Stimulated activated naive CD8-positive, alpha-beta T cell treated with anti-CD3 and anti-CD28 coated beads, Interleukin-15, amount 100 ng/mL, for 72 hours (primary cell): ENCODE measurements around the gene GID4.

Source experiments
- ATAC-seq: fragments of 150-1000 bp; cut with Tn5 transposase; 2 replicates; pipeline ENCODE4 v1.10.0; 2021; ENCODE audit warnings: mild to moderate bottlenecking, moderate library complexity
- DNase-seq, 2 donors: peaks; one replicate each; pipeline ENCODE4 v3.0.0; 2021 to 2022
- H3K27ac Mint-ChIP-seq, 2 donors: one replicate each; pipeline ENCODE4 v1.8.0; 2022; ENCODE audit warnings: mild to moderate bottlenecking in 2 of 2, mixed read lengths in 2 of 2, moderate library complexity in 2 of 2
- H3K27me3 Mint-ChIP-seq: one replicate; pipeline ENCODE4 v1.8.0; 2022; ENCODE audit warnings: mixed read lengths
- H3K4me1 Mint-ChIP-seq: one replicate; pipeline ENCODE4 v1.8.0; 2022; ENCODE audit warnings: mild to moderate bottlenecking, mixed read lengths
- H3K4me3 Mint-ChIP-seq, 2 donors: one replicate each; pipeline ENCODE4 v1.8.0; 2022; ENCODE audit warnings: mild to moderate bottlenecking in 2 of 2, mixed read lengths in 2 of 2, moderate library complexity in 1 of 2
- H3K9me3 Mint-ChIP-seq, 2 donors: one replicate each; pipeline ENCODE4 v1.8.0; 2022; ENCODE audit warnings: mixed read lengths in 2 of 2

Gene GID4

GRCh38 chr17:18055597-18055996 is 16.4 kb downstream of the GID4 start:
- no peaks in the 10 kb centered on the region for H3K27me3 Mint-ChIP-seq
- no peak for ATAC-seq
- H3K4me3 Mint-ChIP-seq, result no peak overlapping the region
- no peaks in the 10 kb centered on the region for H3K9me3 Mint-ChIP-seq
- no peak overlapping the region for H3K27ac Mint-ChIP-seq
- no peak for DNase-seq
- no peaks in the 10 kb centered on the region for H3K4me1 Mint-ChIP-seq

DNA sequence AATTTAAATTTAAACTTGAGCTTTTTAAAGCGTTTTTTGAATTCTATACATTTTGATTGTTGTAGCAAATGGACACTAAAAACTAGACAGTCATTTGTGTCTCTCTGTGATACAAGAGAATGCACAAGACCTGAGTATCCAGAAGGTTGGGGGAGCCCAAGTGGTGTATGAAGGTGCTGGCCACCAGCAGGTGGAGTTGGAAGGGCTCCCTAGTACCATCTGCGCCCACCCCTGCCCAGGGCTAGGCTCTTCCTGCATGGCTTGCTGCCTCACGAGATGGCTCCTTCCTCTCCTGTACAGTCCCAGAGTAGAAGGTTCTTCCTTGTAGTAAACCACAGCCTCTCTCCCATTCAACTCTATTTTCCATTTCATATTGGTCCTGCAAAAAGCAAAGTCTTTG is 17.0 kb downstream of the GID4 start:
- Mint-ChIP-seq H3K27ac (no peak overlapping the region), H3K9me3 (no peaks in the 10 kb centered on the region), H3K27me3 (no peaks in the 10 kb centered on the region), H3K4me3 (no peak overlapping the region), H3K4me1 (no peaks in the 10 kb centered on the region)
- DNase-seq, result no peak
- no peak for ATAC-seq

DNA sequence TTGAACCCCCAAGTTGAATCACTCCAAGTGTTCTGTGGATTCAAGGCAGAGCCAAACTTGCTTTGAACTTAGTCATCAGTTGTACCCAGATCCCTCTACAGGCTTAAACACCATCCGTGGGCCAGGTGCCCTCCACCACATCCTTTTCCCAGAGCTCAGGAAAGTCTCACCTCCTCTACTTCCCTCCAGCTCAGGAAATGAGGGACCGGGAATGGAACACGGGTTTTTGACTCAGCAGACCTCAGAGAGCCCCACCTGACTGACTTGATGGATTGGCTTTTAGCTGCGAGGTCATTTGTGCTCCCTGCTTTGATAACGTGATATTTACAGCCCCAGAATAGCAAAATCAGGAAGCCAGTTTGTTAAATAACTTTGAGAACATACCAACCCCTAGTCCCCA is 20.1 kb downstream of the GID4 start:
- no peak overlapping the region for H3K4me3 Mint-ChIP-seq
- ATAC-seq (no peak), DNase-seq (no peak)
- H3K27me3 Mint-ChIP-seq, result no peaks in the 10 kb centered on the region
- no peaks in the 10 kb centered on the region for H3K4me1 Mint-ChIP-seq
- no peaks in the 10 kb centered on the region for H3K9me3 Mint-ChIP-seq
- peak overlapping the region in 1 of 2 donors; percentile 91 for H3K27ac Mint-ChIP-seq

GRCh38 chr17:18064053-18064452 is 24.8 kb downstream of the GID4 start:
- Mint-ChIP-seq H3K4me3 (no peak overlapping the region), H3K9me3 (no peaks in the 10 kb centered on the region), H3K27me3 (no peaks in the 10 kb centered on the region), H3K4me1 (no peaks in the 10 kb centered on the region), H3K27ac (no peak overlapping the region)
- DNase-seq, result no peak
- ATAC-seq, result no peak

GRCh38 chr17:18065546-18065945 is 26.3 kb downstream of the GID4 start:
- no peak overlapping the region for H3K4me3 Mint-ChIP-seq
- ATAC-seq (no peak), DNase-seq (no peak)
- no peak overlapping the region for H3K27ac Mint-ChIP-seq
- peaks cover under 1% of the 10 kb centered on the region for H3K4me1 Mint-ChIP-seq
- no peaks in the 10 kb centered on the region for H3K9me3 Mint-ChIP-seq
- no peaks in the 10 kb centered on the region for H3K27me3 Mint-ChIP-seq

DNA sequence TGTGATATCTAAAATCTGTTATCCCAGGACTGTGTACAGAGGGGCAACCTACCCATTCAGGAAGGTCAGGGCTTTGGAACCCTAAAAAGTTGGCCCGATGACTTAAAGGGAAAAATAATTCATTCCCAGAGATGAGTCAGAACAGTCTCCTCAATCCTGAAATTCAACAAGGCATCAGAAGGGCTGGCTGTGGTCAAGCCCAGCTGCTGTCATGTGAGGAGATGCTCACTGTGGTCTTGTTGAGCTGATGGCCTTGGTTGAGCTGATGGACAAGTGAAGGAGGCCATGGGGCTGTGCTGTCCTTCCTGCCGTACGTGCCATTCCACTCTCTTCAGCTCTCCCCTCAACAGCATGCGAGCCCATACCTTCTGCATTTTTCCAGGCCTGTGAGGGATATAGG is 27.7 kb downstream of the GID4 start:
- Mint-ChIP-seq H3K4me1 (peaks cover 8% of the 10 kb centered on the region), H3K27me3 (no peaks in the 10 kb centered on the region), H3K4me3 (no peak overlapping the region), H3K9me3 (no peaks in the 10 kb centered on the region), H3K27ac (no peak overlapping the region)
- DNase-seq (no peak), ATAC-seq (no peak)

DNA sequence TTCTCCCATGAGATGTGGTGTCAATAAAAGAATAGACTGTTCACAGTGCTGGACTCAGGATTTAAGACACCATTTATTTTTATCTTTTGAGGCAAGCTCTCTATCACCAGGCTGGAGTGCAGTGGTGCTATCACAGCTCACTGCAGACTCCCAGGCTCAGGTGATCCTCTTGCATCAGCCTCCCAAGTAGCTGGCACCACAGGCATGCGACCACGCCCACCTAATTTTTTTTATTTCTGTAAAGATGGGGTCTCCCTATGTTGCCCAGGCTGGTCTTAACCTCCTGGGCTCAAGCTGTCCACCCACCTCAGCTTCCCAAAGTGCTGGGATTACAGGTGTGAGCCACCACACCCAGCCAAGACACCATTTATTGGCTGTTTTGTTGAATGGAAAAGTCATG is 29.9 kb downstream of the GID4 start:
- Mint-ChIP-seq H3K9me3 (no peaks in the 10 kb centered on the region), H3K4me3 (no peak overlapping the region), H3K4me1 (peaks cover 8% of the 10 kb centered on the region), H3K27ac (peak overlapping the region in 1 of 2 donors; percentile 46), H3K27me3 (no peaks in the 10 kb centered on the region)
- no peak for DNase-seq
- no peak for ATAC-seq

GRCh38 chr17:18070861-18071340 is 31.7 kb downstream of the GID4 start:
- no peak for DNase-seq
- peak overlapping the region in 1 of 2 donors; percentile 66 for H3K27ac Mint-ChIP-seq

DNA sequence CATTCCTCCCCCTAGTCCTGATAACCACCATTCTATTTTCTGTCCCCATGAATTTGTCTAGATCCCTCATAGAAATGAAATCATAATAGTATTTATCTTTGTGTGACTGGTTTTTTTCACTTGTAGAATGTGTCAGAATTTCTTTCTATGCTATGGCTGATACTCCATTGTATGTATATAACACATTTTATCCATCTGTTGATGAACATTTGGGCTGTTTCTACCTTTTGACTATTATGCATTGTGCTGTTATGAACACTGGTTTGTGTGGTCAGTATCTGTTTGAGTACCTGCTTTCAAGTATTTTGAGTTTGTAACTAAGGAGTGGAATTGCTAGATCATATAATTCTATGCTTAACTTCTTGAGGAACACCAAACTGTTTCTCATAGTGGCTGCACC is 32.5 kb downstream of the GID4 start:
- DNase-seq, result no peak

More at GRCh38 chr17:18070861-18071340, 31.7 kb downstream of the GID4 start:
- peak overlapping the region in 1 of 2 donors; percentile 31 for H3K4me3 Mint-ChIP-seq
- peaks cover 11% of the 10 kb centered on the region for H3K27me3 Mint-ChIP-seq
- H3K9me3 Mint-ChIP-seq, result no peaks in the 10 kb centered on the region
- ATAC-seq, result no peak
- peaks cover 8% of the 10 kb centered on the region for H3K4me1 Mint-ChIP-seq

GRCh38 chr17:18074566-18075272 is 35.5 kb downstream of the GID4 start:
- no peak for DNase-seq
- Mint-ChIP-seq H3K9me3 (no peaks in the 10 kb centered on the region), H3K27me3 (peaks cover 32% of the 10 kb centered on the region), H3K4me1 (peaks cover 8% of the 10 kb centered on the region), H3K27ac (no peak overlapping the region), H3K4me3 (no peak overlapping the region)
- ATAC-seq, result no peak

More for the DNA sequence above, 32.5 kb downstream of the GID4 start:
- Mint-ChIP-seq H3K4me3 (no peak overlapping the region), H3K4me1 (peaks cover 8% of the 10 kb centered on the region), H3K27ac (no peak overlapping the region), H3K27me3 (peaks cover 20% of the 10 kb centered on the region), H3K9me3 (no peaks in the 10 kb centered on the region)
- ATAC-seq, result no peak

- DNase-seq (no peak), ATAC-seq (no peak)
- Mint-ChIP-seq H3K4me3 (no peak overlapping the region), H3K4me1 (no peaks in the 10 kb centered on the region), H3K9me3 (no peaks in the 10 kb centered on the region), H3K27me3 (peaks cover 42% of the 10 kb centered on the region), H3K27ac (no peak overlapping the region)
Measured at GRCh38 chr17:18076936-18077335, 37.7 kb downstream of the GID4 start.

DNA sequence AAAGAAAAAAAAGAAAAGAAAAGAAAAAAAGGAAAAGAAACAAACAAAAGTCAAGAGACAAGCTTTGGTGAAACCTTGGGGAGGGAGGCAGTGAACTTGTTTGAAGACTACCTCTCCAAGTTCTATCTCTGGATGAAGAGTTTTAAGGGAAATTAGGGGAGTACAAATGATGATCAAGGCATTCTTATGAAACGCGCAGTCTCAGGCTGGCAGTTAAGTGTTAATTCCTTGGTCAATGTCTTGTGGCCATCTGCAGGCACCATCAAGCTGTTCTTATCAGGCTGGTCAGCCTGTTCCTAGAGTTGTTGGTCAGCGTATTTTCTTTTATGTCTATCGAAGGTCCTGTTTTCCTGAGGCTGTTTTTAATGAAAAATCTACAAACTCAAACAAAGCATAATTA is 40.3 kb downstream of the GID4 start:
- Mint-ChIP-seq H3K27me3 (peaks cover 42% of the 10 kb centered on the region), H3K4me3 (no peak overlapping the region), H3K9me3 (no peaks in the 10 kb centered on the region), H3K27ac (peak overlapping the region in 1 of 2 donors; percentile 3), H3K4me1 (no peaks in the 10 kb centered on the region)
- ATAC-seq (no peak), DNase-seq (no peak)

DNA sequence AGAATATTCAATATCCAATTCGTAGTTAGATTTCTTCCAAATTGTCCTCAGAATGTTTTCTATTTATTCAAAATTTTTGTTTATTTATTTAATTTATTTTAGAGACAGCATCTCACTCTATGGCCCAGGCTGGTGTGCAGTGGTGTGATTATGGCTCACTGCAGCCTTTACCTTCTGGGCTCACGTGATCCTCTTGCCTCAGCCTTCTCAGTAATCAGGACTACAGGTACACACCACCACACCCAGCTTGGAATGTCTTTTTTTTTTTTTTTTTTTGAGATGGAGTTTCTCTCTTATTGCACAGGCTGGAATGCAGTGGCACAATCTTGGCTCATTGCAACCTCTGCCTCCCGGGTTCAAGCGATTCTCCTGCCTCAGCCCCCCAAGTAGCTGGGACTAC is 45.0 kb downstream of the GID4 start:
- peaks cover 15% of the 10 kb centered on the region for H3K27me3 Mint-ChIP-seq
- ATAC-seq, result no peak
- H3K9me3 Mint-ChIP-seq, result no peaks in the 10 kb centered on the region

DNA sequence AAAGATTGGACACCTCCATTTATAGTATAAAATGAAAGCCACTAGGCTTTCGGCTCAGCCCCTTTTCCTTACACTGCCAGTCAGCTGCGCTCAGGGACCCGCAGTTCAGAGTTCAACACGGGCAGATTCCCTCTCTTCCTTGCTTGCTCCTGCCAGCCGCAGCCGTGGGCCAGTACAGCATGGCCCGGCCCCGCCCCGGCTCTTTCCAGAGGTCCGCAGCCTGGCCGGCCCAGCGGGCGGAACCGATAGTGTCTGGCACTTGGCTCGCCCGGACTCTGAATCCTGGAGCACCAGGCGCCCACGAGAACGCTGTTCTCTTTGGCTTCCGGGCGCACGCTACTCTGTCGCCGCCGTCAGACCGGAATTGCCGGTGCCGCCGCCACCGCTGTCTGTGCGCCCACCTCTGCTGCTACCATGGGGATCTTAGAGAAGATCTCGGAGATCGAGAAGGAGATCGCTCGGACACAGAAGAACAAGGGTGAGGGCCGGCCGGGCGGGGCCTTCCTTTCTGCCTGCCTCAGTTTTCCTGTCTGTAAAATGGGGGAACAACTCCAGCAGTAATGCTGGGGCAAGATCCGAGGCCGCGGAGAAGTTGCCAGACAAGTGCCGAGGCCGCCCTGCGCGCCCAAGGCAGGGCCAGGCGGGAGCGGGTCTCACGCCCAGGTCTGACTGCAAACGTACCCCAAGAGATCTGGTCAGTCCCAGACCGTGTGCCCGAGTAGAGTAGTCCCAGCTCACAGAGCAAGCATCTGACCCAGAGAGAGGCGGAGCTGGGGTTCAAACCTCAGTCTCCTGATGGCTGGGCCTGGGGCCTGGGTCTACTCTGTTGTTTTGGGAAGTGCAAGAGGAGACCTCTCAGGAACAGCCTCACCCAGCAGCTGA is 48.6 kb downstream of the GID4 start, which contains the start of gene DRG2:
DRG2 (plus strand) TSS at position 339 of the 882 bp plus-strand sequence; CDS start at position 415, 76 bp downstream.
- no peaks in the 10 kb centered on the region for H3K9me3 Mint-ChIP-seq
- H3K4me1 Mint-ChIP-seq, result peaks cover 46% of the 10 kb centered on the region
- H3K27me3 Mint-ChIP-seq, result no peaks in the 10 kb centered on the region
- peak within 1 kb of the TSS; percentile 99 for H3K27ac Mint-ChIP-seq
- ATAC-seq (peak; percentile 99), DNase-seq (peak; percentile 92 to 93)
- H3K4me3 Mint-ChIP-seq, result peak within 1 kb of the TSS; percentile 98 to 100

More for the DNA sequence above, 45.0 kb downstream of the GID4 start:
- DNase-seq, result no peak
- H3K4me1 Mint-ChIP-seq, result peaks cover 22% of the 10 kb centered on the region
- no peak overlapping the region for H3K4me3 Mint-ChIP-seq
- H3K27ac Mint-ChIP-seq, result no peak overlapping the region

- no peak for ATAC-seq
- Mint-ChIP-seq H3K4me1 (peaks cover 46% of the 10 kb centered on the region), H3K4me3 (peak overlapping the region; percentile 98 to 100), H3K27ac (peak overlapping the region; percentile 57 to 67), H3K9me3 (no peaks in the 10 kb centered on the region), H3K27me3 (no peaks in the 10 kb centered on the region)
- no peak for DNase-seq
Measured at GRCh38 chr17:18089613-18090012, 50.4 kb downstream of the GID4 start.
